ENCODE data around the gene ADAMTS18.
"Not testable (repeated sequence)": the region's sequence is repeated elsewhere in the genome, so short reads cannot be mapped to it uniquely, and the experiment has no call there.

Gene ADAMTS18

DNA sequence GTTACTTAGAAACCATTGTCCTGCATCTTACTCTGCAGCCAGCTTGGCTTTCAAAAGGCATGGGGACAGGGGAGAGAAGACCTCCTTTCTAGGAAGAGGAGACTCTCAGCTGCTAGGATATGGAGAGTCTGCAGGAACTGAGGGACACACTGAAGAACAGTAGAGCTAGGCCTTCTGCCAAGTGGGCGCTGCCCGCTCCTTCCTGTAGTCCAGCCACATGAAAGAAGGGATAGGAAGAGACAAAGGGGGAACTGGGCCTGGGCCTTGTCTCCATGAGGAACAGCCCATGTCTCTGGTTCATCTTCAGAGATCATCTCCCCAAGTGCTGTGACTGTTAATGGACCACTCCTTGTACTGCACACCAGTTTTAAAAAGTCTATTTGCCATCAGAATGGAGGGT is 157.3 kb downstream of the ADAMTS18 start:
- no peak for DNase-seq

DNA sequence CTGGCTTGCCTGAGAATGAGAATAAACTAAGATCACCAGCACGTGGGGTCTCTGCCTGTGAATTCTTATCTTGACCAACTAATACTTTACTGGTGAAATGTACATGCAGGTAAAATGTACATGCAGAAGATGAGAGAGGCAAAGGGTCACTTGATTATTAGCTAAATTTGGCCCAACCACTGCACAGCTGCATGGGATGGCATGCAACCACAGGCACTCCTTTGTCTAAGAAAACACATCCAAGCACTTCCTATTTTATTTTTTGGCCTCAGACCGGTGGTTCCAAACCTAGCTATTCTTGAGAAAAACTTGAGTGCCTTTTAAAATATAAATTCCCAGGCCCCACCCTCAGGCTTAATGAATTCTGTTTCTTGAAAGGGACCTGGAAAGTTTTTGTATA is 157.7 kb downstream of the ADAMTS18 start:
- no peak for DNase-seq

GRCh38 chr16:77276661-77277060 is 158.2 kb downstream of the ADAMTS18 start:
- no peak for DNase-seq

GRCh38 chr16:77275303-77275702 is 159.5 kb downstream of the ADAMTS18 start:
- not testable (repeated sequence) for DNase-seq

DNA sequence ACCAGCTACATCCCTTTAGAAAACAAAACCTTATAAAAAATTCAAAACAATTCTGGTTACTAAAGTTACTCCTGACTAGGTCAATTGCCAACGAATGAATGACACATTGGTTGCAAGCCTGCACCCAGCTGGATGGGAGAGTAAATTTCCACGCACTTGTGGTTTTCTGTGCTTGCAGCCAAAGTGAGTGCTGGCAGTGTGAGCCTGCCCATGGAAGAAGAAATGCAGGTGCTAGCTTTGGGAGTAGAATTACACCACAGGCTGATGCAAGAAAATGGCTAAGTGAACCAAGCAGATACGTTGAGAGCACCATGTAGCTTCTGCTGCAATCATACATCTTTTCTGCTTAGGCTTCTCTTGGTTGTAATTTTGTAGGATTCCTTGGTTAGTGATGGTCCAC is 161.0 kb downstream of the ADAMTS18 start:
- DNase-seq, result no peak

GRCh38 chr16:77271532-77272426 is 163.1 kb downstream of the ADAMTS18 start:
- no peak for DNase-seq

- DNase-seq, result not testable (repeated sequence)
Observed at GRCh38 chr16:77266185-77266584, 168.6 kb downstream of the ADAMTS18 start.

GRCh38 chr16:77262971-77263370 is 171.9 kb downstream of the ADAMTS18 start:
- DNase-seq, result no peak

GRCh38 chr16:77250400-77250799 is 184.4 kb downstream of the ADAMTS18 start:
- no peak for DNase-seq

GRCh38 chr16:77246150-77246549 is 188.7 kb downstream of the ADAMTS18 start:
- no peak for DNase-seq

DNA sequence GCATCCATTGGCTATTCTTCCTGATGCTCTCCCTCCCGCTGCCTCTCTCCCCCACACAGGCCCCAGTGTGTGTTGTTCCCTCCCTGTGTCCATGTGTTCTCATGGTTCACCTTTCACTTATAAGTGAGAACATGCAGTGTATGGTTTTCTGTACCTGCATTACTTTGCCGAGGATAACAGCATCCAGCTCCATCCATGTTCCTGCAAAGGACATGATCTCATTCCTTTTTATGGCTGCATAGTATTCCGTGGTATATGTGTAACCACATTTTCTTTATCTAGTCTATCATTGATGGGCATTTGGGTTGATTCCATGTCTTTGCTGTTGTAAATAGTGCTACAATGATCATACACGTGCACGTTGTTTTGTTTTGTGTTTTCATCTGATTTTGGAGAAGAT is 192.4 kb downstream of the ADAMTS18 start:
- not testable (repeated sequence) for DNase-seq

GRCh38 chr16:77238593-77238992 is 196.2 kb downstream of the ADAMTS18 start:
- no peak for DNase-seq

DNA sequence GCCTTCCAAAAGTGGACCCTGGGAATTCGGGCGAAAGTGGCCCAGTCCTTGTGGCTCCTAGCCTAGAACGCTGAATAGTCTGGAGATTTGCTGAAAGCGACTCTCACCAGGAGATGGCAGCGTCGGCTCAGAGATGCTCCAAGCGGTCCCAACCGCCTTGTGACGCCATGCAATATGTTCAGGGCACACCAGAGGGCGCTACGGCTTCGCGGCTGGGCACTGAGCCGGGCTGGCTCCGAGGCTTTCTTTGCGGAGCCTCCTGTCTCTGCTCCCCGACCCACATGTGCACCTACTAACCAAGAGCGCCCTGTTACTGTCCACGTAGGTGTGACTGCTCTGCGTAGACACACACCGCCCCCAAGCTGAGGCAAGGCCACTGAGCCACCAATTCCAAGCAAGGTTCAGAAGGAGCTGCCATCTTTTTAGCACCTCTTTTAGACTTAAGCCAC is 198.7 kb downstream of the ADAMTS18 start:
- DNase-seq, result peak; percentile 79

GRCh38 chr16:77234611-77235010 is 200.2 kb downstream of the ADAMTS18 start:
- no peak for DNase-seq

GRCh38 chr16:77233799-77234519 is 200.9 kb downstream of the ADAMTS18 start:
- DNase-seq, result no peak

All from central memory CD4-positive, alpha-beta T cell (primary cell).